ENCODE measurements around the gene SCAMP4. TPM values are rescaled to one million over a fixed set of nuclear protein-coding genes. Genes with fewer than 3 reads are reported as not detected.

Gene SCAMP4
- total and polyA plus RNA-seq, 2 of the 13 experiments (the other 11 are each of a cell fraction or from before 2014, with no cell fraction given): 10.7 to 13.7 TPM

DNA sequence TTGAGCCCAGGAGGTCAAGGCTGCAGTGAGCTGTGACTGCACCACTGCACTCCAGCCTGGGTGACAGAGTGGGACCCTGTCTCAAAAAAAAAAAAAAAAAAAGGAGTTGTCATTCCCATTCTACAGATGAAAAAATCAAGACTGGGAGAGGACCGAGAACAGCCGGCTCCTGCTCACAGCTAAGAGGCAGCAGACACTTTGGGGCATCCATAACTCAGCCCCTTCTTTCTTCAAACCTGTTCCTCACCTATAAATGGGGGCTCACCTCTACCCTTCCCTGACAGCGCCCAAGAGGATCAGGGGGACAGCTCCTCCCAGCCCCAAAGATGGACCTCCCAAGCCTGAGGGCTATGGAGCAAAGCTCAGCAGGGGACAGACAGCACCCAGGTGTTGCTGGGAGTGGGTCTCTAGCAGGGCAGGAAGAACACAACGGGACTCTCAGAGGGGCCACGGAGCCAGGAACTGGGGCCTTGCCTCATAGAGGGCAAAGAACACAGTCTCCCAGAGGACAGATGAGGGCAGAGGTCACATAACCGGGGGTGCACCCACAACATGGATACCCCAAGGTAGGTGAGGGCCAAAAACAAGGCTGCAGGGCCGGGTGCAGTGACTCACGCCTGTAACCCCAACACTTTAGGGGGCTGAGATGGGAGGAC, 38.4 kb upstream of the SCAMP4 start (continued):
- TF ChIP-seq ZNF629 (CRISPR knock-in tag; conservative IDR thresholded peaks at IDR 0.05): peak; percentile 88
- TF ChIP-seq HDAC1 (CRISPR knock-in tag; IDR thresholded peaks at IDR 0.05): peak; percentile 52; the same call in 1 of the 2 replicates
- TF ChIP-seq, protein P1, sequence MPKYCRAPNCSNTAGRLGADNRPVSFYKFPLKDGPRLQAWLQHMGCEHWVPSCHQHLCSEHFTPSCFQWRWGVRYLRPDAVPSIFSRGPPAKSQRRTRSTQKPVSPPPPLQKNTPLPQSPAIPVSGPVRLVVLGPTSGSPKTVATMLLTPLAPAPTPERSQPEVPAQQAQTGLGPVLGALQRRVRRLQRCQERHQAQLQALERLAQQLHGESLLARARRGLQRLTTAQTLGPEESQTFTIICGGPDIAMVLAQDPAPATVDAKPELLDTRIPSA (CRISPR knock-in tag; IDR thresholded peaks at IDR 0.05; ENCODE audit: borderline replicate concordance): no peak
- TF ChIP-seq KLF6 (CRISPR knock-in tag; IDR thresholded peaks at IDR 0.05): no peak
- TF ChIP-seq MYC (CRISPR knock-in tag; IDR thresholded peaks at IDR 0.05; ENCODE audit: borderline replicate concordance): no peak
- TF ChIP-seq HOXA9 (CRISPR knock-in tag; IDR thresholded peaks at IDR 0.05; ENCODE audit: borderline replicate concordance): no peak
- TF ChIP-seq, protein P2, sequence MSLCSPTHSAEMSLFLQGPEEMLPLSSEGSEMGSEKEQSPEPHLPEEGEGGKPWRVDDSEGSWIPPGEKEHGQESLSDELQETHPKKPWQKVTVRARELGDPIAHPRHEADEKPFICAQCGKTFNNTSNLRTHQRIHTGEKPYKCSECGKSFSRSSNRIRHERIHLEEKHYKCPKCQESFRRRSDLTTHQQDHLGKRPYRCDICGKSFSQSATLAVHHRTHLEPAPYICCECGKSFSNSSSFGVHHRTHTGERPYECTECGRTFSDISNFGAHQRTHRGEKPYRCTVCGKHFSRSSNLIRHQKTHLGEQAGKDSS (CRISPR knock-in tag; IDR thresholded peaks at IDR 0.05; ENCODE audit: borderline replicate concordance, low read depth): no peak
- TF ChIP-seq ZNF549 (CRISPR knock-in tag; IDR thresholded peaks at IDR 0.05): no peak
- no peak for TF ChIP-seq ZNF563 (CRISPR knock-in tag; IDR thresholded peaks at IDR 0.05)
- TF ChIP-seq HNF4G (IDR thresholded peaks at IDR 0.05; ENCODE audit: borderline replicate concordance, low read depth, low read length): no peak
- TF ChIP-seq HNF4G (CRISPR knock-in tag; IDR thresholded peaks at IDR 0.05; ENCODE audit: borderline replicate concordance, low read depth): 0 out of 2 replicates have a peak, but pooled peaks have one; percentile 57
- TF ChIP-seq ZNF335 (CRISPR knock-in tag; IDR thresholded peaks at IDR 0.05): no peak
- TF ChIP-seq, protein P3, sequence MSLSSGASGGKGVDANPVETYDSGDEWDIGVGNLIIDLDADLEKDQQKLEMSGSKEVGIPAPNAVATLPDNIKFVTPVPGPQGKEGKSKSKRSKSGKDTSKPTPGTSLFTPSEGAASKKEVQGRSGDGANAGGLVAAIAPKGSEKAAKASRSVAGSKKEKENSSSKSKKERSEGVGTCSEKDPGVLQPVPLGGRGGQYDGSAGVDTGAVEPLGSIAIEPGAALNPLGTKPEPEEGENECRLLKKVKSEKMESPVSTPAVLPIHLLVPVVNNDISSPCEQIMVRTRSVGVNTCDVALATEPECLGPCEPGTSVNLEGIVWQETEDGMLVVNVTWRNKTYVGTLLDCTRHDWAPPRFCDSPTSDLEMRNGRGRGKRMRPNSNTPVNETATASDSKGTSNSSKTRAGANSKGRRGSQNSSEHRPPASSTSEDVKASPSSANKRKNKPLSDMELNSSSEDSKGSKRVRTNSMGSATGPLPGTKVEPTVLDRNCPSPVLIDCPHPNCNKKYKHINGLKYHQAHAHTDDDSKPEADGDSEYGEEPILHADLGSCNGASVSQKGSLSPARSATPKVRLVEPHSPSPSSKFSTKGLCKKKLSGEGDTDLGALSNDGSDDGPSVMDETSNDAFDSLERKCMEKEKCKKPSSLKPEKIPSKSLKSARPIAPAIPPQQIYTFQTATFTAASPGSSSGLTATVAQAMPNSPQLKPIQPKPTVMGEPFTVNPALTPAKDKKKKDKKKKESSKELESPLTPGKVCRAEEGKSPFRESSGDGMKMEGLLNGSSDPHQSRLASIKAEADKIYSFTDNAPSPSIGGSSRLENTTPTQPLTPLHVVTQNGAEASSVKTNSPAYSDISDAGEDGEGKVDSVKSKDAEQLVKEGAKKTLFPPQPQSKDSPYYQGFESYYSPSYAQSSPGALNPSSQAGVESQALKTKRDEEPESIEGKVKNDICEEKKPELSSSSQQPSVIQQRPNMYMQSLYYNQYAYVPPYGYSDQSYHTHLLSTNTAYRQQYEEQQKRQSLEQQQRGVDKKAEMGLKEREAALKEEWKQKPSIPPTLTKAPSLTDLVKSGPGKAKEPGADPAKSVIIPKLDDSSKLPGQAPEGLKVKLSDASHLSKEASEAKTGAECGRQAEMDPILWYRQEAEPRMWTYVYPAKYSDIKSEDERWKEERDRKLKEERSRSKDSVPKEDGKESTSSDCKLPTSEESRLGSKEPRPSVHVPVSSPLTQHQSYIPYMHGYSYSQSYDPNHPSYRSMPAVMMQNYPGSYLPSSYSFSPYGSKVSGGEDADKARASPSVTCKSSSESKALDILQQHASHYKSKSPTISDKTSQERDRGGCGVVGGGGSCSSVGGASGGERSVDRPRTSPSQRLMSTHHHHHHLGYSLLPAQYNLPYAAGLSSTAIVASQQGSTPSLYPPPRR (CRISPR knock-in tag; IDR thresholded peaks at IDR 0.05; ENCODE audit: borderline replicate concordance): peak; percentile 42; the same call in 1 of the 2 replicates
- TF ChIP-seq ZNF138 (CRISPR knock-in tag; IDR thresholded peaks at IDR 0.05; ENCODE audit: low read depth): no peak
- 0 out of 2 replicates have a peak, but pooled peaks have one; percentile 25 for TF ChIP-seq PPARG (CRISPR knock-in tag; conservative IDR thresholded peaks at IDR 0.05)
- no peak for TF ChIP-seq PLRG1 (conservative IDR thresholded peaks at IDR 0.05)
- no peak for TF ChIP-seq ZNF264 (CRISPR knock-in tag; IDR thresholded peaks at IDR 0.05)
- TF ChIP-seq RFX1 (IDR thresholded peaks at IDR 0.05): no peak
- no peak for TF ChIP-seq ZNF496 (CRISPR knock-in tag; IDR thresholded peaks at IDR 0.05; ENCODE audit: insufficient replicate concordance)
- no peak; the same call in 1 of the 2 replicates for TF ChIP-seq NFKB2 (CRISPR knock-in tag; IDR thresholded peaks at IDR 0.05; ENCODE audit: borderline replicate concordance)
- TF ChIP-seq ZSCAN21 (CRISPR knock-in tag; IDR thresholded peaks at IDR 0.05; ENCODE audit: borderline replicate concordance): 0 out of 2 replicates have a peak, but pooled peaks have one; percentile 41
- TF ChIP-seq, protein P4, sequence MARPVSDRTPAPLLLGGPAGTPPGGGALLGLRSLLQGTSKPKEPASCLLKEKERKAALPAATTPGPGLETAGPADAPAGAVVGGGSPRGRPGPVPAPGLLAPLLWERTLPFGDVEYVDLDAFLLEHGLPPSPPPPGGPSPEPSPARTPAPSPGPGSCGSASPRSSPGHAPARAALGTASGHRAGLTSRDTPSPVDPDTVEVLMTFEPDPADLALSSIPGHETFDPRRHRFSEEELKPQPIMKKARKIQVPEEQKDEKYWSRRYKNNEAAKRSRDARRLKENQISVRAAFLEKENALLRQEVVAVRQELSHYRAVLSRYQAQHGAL (CRISPR knock-in tag; IDR thresholded peaks at IDR 0.05; ENCODE audit: not compliant biosample characterization): no peak
- TF ChIP-seq RXRB (CRISPR knock-in tag; IDR thresholded peaks at IDR 0.05; ENCODE audit: borderline replicate concordance): peak; percentile 21; the same call in 1 of the 2 replicates

Measured in HepG2 (cell line).